ENCODE measurements around the gene EHMT1. TPM values are rescaled to one million over a fixed set of nuclear protein-coding genes. Genes with fewer than 3 reads are reported as not detected.

EHMT1 gene
- total and polyA plus RNA-seq, 2 donors (not counting 1 experiment from before 2014, with no cell fraction given): 101 to 394 TPM

- Histone ChIP-seq H3K9me3 (ENCODE audit: control extremely low read depth in 1 of 3, control insufficient read depth in 2 of 3, insufficient read depth in 1 of 3, low read length in 2 of 3) (no peaks in the 10 kb centered on the region), H3K9ac (ENCODE audit: low read length) (no peak overlapping the region), H3K27ac (ENCODE audit: low read length in 2 of 2) (no peak overlapping the region), H2AFZ (ENCODE audit: insufficient read depth, low read depth, low read length, poor library complexity, severe bottlenecking) (no peak overlapping the region), H3K79me2 (ENCODE audit: control insufficient read depth, insufficient read depth, low read length) (no peaks in the 10 kb centered on the region), H3K4me1 (ENCODE audit: control insufficient read depth in 2 of 2, insufficient read depth in 2 of 2, low read length in 2 of 2) (no peaks in the 10 kb centered on the region), H3K4me3 (ENCODE audit: control extremely low read depth in 1 of 5, extremely low read depth in 1 of 5, insufficient read depth in 1 of 5, low read depth in 2 of 5, low read length in 4 of 5) (no peak overlapping the region), H3K27me3 (replicated peaks in 1 of 4; ENCODE audit: control extremely low read depth in 1 of 4, control insufficient read depth in 3 of 4, insufficient read depth in 4 of 4, low read length in 3 of 4) (no peaks in the 10 kb centered on the region), H3K36me3 (replicated peaks in 1 of 2; ENCODE audit: control extremely low read depth in 1 of 2, control insufficient read depth in 1 of 2, extremely low read depth in 1 of 2, insufficient read depth in 2 of 2, low read length in 1 of 2) (peaks cover 12 to 64% of the 10 kb centered on the region in 2 experiments), H4K20me1 (ENCODE audit: control insufficient read depth, insufficient read depth, low read length, poor library complexity, severe bottlenecking) (no peaks in the 10 kb centered on the region), H3K4me2 (replicated peaks; ENCODE audit: low read depth, low read length, poor library complexity, severe bottlenecking) (no peak overlapping the region)
- peaks cover 6% of the 10 kb centered on the region for H3K4me1 Mint-ChIP-seq
- H3K27ac Mint-ChIP-seq: no peak overlapping the region
- ATAC-seq (ENCODE audit: low read depth) (no peak), DNase-seq (no peak)
- no peak for TF ChIP-seq CTCF (IDR thresholded peaks at IDR 0.05)
- TF ChIP-seq EZH2 (IDR thresholded peaks at IDR 0.05; ENCODE audit: borderline replicate concordance, insufficient read depth, low read depth, low read length, poor library complexity, severe bottlenecking): no peak
- POLR2A ChIA-PET: no interaction called here
- CTCF ChIA-PET: interaction anchor here (0.6 kb wide), 1 partner anchor 43 kb away, joined by 3 read pairs; no protein-coding TSS in a partner anchor
- H3K9me3 Mint-ChIP-seq (ENCODE audit: insufficient read depth): no peaks in the 10 kb centered on the region
- H3K4me3 Mint-ChIP-seq: no peak overlapping the region
- 100% methylated on average over 2 of the region's 9 CpGs for WGBS (ENCODE audit: insufficient coverage)
- intact Hi-C loops (cut with micrococcal nuclease): no loop called here
- H3K27me3 Mint-ChIP-seq: no peaks in the 10 kb centered on the region
Observed at GRCh38 chr9:137795156-137795666, 176.4 kb downstream of the EHMT1 start.

- peaks cover 6% of the 10 kb centered on the region for H3K4me1 Mint-ChIP-seq
- H3K4me2 ChIP-seq (replicated peaks; ENCODE audit: low read depth, low read length, poor library complexity, severe bottlenecking): no peak overlapping the region
- H3K79me2 ChIP-seq (ENCODE audit: control insufficient read depth, insufficient read depth, low read length): no peaks in the 10 kb centered on the region
- TF ChIP-seq CTCF (IDR thresholded peaks at IDR 0.05) (no peak), EZH2 (IDR thresholded peaks at IDR 0.05; ENCODE audit: borderline replicate concordance, insufficient read depth, low read depth, low read length, poor library complexity, severe bottlenecking) (no peak)
- H3K36me3 ChIP-seq (replicated peaks in 1 of 2; ENCODE audit: control extremely low read depth in 1 of 2, control insufficient read depth in 1 of 2, extremely low read depth in 1 of 2, insufficient read depth in 2 of 2, low read length in 1 of 2): peaks cover 5 to 70% of the 10 kb centered on the region in 2 experiments
- no peaks in the 10 kb centered on the region for H3K27me3 Mint-ChIP-seq
- no peak overlapping the region for H2AFZ ChIP-seq (ENCODE audit: insufficient read depth, low read depth, low read length, poor library complexity, severe bottlenecking)
- CTCF ChIA-PET: interaction anchor here (2.3 kb wide), 1 partner anchor 125 kb away, joined by 6 read pairs; no protein-coding TSS in a partner anchor
- H3K27ac Mint-ChIP-seq: peak overlapping the region; percentile 53
- H4K20me1 ChIP-seq (ENCODE audit: control insufficient read depth, insufficient read depth, low read length, poor library complexity, severe bottlenecking): no peaks in the 10 kb centered on the region
- H3K27me3 ChIP-seq (replicated peaks in 1 of 4; ENCODE audit: control extremely low read depth in 1 of 4, control insufficient read depth in 3 of 4, insufficient read depth in 4 of 4, low read length in 3 of 4): no peaks in the 10 kb centered on the region
- no peak overlapping the region for H3K4me3 Mint-ChIP-seq
- no peak overlapping the region for H3K9ac ChIP-seq (ENCODE audit: low read length)
- 98% methylated on average over 18 of the region's 19 CpGs for WGBS (ENCODE audit: insufficient coverage)
- no peak overlapping the region for H3K4me3 ChIP-seq (ENCODE audit: control extremely low read depth in 1 of 5, extremely low read depth in 1 of 5, insufficient read depth in 1 of 5, low read depth in 2 of 5, low read length in 4 of 5)
- no peak overlapping the region for H3K27ac ChIP-seq (ENCODE audit: low read length in 2 of 2)
- no peak for ATAC-seq (ENCODE audit: low read depth)
- no peaks in the 10 kb centered on the region for H3K9me3 Mint-ChIP-seq (ENCODE audit: insufficient read depth)
- no peak for DNase-seq
- intact Hi-C loops (cut with micrococcal nuclease): no loop called here
- no peaks in the 10 kb centered on the region for H3K4me1 ChIP-seq (ENCODE audit: control insufficient read depth in 2 of 2, insufficient read depth in 2 of 2, low read length in 2 of 2)
- no peaks in the 10 kb centered on the region for H3K9me3 ChIP-seq (ENCODE audit: control extremely low read depth in 1 of 3, control insufficient read depth in 2 of 3, insufficient read depth in 1 of 3, low read length in 2 of 3)
- POLR2A ChIA-PET: no interaction called here
Observed at GRCh38 chr9:137797206-137798120, 178.7 kb downstream of the EHMT1 start.
